ENCODE data around the gene ATRNL1.

GRCh38 chr10:115975506-115975905 is 882.3 kb downstream of the ATRNL1 start:
- no peak for TF ChIP-seq JUND (IDR thresholded peaks at IDR 0.05)
- TF ChIP-seq, protein P1, sequence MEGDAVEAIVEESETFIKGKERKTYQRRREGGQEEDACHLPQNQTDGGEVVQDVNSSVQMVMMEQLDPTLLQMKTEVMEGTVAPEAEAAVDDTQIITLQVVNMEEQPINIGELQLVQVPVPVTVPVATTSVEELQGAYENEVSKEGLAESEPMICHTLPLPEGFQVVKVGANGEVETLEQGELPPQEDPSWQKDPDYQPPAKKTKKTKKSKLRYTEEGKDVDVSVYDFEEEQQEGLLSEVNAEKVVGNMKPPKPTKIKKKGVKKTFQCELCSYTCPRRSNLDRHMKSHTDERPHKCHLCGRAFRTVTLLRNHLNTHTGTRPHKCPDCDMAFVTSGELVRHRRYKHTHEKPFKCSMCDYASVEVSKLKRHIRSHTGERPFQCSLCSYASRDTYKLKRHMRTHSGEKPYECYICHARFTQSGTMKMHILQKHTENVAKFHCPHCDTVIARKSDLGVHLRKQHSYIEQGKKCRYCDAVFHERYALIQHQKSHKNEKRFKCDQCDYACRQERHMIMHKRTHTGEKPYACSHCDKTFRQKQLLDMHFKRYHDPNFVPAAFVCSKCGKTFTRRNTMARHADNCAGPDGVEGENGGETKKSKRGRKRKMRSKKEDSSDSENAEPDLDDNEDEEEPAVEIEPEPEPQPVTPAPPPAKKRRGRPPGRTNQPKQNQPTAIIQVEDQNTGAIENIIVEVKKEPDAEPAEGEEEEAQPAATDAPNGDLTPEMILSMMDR (IDR thresholded peaks at IDR 0.05; ENCODE audit: low read depth, low read length, missing input control) = no peak
- TF ChIP-seq MAX (IDR thresholded peaks at IDR 0.05) = no peak

All from liver (tissue), 3 donors.